Muscle of back (tissue), 13 donors: ENCODE data around the gene APRT. TPM values are rescaled to one million over a fixed set of nuclear protein-coding genes. Genes with fewer than 3 reads are reported as not detected.
A peak's percentile ranks its signal among the peaks of the same experiment; 100 is the strongest.

ENCODE experiments used
- DNase-seq, 3 donors: peaks; one replicate each; pipeline versions ENCODE4 v3.0.0 to v3.0.0-alpha.2; 2013
- long read RNA-seq, 9 donors: transcript quantifications; one replicate each; lab custom pipeline, GENCODE V29; 2026
- polyA plus RNA-seq, 10 donors: library from polyadenylated mRNA; unstranded; fragments of 120-200 nt; gene quantifications; one replicate each; pipeline ENCODE4 v1.2.1, GENCODE V29; 2013; ENCODE audit not compliant: insufficient read length in 10 of 10

Gene APRT, protein sequence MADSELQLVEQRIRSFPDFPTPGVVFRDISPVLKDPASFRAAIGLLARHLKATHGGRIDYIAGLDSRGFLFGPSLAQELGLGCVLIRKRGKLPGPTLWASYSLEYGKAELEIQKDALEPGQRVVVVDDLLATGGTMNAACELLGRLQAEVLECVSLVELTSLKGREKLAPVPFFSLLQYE
- polyA plus RNA-seq = 10 to 100 TPM; 47.8 to 75.0 (median 62.4) TPM
- long read RNA-seq, donor 1, transcript APRT-201 (5 exons, 947 nt) = major isoform, 30 of 48 reads
- long read RNA-seq, donor 1, transcript APRT-202 (5 exons, 664 nt) = minor isoform, 10 of 48 reads
- long read RNA-seq, donor 1, partial matches to known transcripts = 6 of 48 reads
- long read RNA-seq, donor 1, other reads (novel, unspliced or antisense) = 0 of 48 reads
- long read RNA-seq, donor 2, transcript APRT-202 (5 exons, 664 nt) = minor isoform, 6 of 38 reads
- long read RNA-seq, donor 2, transcript APRT-201 (5 exons, 947 nt) = major isoform, 24 of 38 reads
- long read RNA-seq, donor 2, partial matches to known transcripts = 0 of 38 reads
- long read RNA-seq, donor 2, other reads (novel, unspliced or antisense) = 5 of 38 reads
- long read RNA-seq, donor 3 = 0 reads
- long read RNA-seq, donor 4, transcript APRT-202 (5 exons, 664 nt) = minor isoform, 9 of 35 reads
- long read RNA-seq, donor 4, transcript APRT-201 (5 exons, 947 nt) = major isoform, 25 of 35 reads
- long read RNA-seq, donor 4, partial matches to known transcripts = 0 of 35 reads
- long read RNA-seq, donor 4, other reads (novel, unspliced or antisense) = 0 of 35 reads
- long read RNA-seq, donor 5, transcript APRT-201 (5 exons, 947 nt) = major isoform, 33 of 71 reads
- long read RNA-seq, donor 5, transcript APRT-202 (5 exons, 664 nt) = minor isoform, 20 of 71 reads
- long read RNA-seq, donor 5, partial matches to known transcripts = 0 of 71 reads
- long read RNA-seq, donor 5, other reads (novel, unspliced or antisense) = 12 of 71 reads
- long read RNA-seq, donor 6, transcript APRT-201 (5 exons, 947 nt) = major isoform, 34 of 72 reads
- long read RNA-seq, donor 6, transcript APRT-202 (5 exons, 664 nt) = minor isoform, 12 of 72 reads
- long read RNA-seq, donor 6, partial matches to known transcripts = 13 of 72 reads
- long read RNA-seq, donor 6, other reads (novel, unspliced or antisense) = 12 of 72 reads
- long read RNA-seq, donor 7, transcript APRT-202 (5 exons, 664 nt) = minor isoform, 7 of 41 reads
- long read RNA-seq, donor 7, transcript APRT-201 (5 exons, 947 nt) = major isoform, 27 of 41 reads
- long read RNA-seq, donor 7, partial matches to known transcripts = 0 of 41 reads
- long read RNA-seq, donor 7, other reads (novel, unspliced or antisense) = 7 of 41 reads
- long read RNA-seq, donor 8, transcript APRT-201 (5 exons, 947 nt) = major isoform, 22 of 36 reads
- long read RNA-seq, donor 8, transcript APRT-202 (5 exons, 664 nt) = minor isoform, 9 of 36 reads
- long read RNA-seq, donor 8, partial matches to known transcripts = 0 of 36 reads
- long read RNA-seq, donor 8, other reads (novel, unspliced or antisense) = 0 of 36 reads
- long read RNA-seq, donor 9, partial matches to known transcripts = 0 of 8 reads
- long read RNA-seq, donor 9, other reads (novel, unspliced or antisense) = 0 of 8 reads

- DNase-seq = peak; percentile 93 to 98 (median 95)
These were observed at the start of gene APRT for GRCh38 chr16:88811769-88812512. Gene APRT, minus strand, starts transcription at chr16:88811928. Its CDS starts 29 bp downstream, at chr16:88811899.

GRCh38 chr16:88861359-88861758, 49.6 kb upstream of the APRT start:
- DNase-seq = no peak

DNA sequence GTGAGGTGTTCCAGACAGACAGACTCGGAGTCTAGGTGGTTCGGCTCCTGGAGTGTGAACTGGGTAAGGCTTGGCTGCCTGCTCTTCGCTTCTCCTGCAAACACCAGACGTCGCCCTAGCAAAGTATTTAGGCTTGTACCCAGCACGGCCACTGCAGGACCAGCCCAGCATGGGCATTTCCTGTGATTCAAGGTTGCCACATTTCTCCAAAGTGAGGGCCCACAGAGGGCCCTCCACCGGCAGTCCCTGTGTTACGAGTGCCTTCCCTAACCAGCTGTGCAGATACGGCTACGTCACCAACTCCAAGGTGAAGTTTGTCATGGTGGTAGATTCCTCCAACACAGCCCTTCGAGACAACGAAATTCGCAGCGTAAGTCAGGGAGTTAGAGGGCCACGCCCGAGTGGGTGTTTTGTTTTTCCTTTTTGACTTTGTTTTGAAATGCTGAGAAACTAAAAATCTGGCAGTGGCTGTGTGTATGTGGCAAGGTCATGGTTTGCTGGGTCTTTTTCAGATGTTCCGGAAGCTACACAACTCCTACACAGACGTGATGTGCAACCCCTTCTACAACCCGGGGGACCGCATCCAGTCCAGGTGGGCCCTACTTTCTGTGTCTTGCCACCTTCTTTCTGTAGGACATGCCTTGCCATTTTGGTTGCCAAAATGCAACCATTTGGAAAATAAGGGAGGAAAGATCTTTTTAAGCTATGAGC, 47.8 kb upstream of the APRT start:
- no peak for DNase-seq

GRCh38 chr16:88857728-88858339, 46.1 kb upstream of the APRT start:
- DNase-seq = peak; percentile 46 to 78 (median 63)

GRCh38 chr16:88856828-88857727, 45.4 kb upstream of the APRT start, which contains the start of the genes GALNS and TRAPPC2L:
Gene GALNS, minus strand, starts transcription at chr16:88856947. Its CDS starts 70 bp downstream, at chr16:88856877.
Gene TRAPPC2L, plus strand, starts transcription at chr16:88857127. Its CDS starts 24 bp downstream, at chr16:88857151.
- peak; percentile 95 to 98 (median 97) for DNase-seq

GRCh38 chr16:88856122-88856827, 44.5 kb upstream of the APRT start:
- DNase-seq = no peak

- no peak for DNase-seq
These were observed 44.0 kb upstream of the APRT start for GRCh38 chr16:88855736-88856121.

- no peak for DNase-seq
These were observed 43.4 kb upstream of the APRT start for GRCh38 chr16:88855176-88855575.

DNA sequence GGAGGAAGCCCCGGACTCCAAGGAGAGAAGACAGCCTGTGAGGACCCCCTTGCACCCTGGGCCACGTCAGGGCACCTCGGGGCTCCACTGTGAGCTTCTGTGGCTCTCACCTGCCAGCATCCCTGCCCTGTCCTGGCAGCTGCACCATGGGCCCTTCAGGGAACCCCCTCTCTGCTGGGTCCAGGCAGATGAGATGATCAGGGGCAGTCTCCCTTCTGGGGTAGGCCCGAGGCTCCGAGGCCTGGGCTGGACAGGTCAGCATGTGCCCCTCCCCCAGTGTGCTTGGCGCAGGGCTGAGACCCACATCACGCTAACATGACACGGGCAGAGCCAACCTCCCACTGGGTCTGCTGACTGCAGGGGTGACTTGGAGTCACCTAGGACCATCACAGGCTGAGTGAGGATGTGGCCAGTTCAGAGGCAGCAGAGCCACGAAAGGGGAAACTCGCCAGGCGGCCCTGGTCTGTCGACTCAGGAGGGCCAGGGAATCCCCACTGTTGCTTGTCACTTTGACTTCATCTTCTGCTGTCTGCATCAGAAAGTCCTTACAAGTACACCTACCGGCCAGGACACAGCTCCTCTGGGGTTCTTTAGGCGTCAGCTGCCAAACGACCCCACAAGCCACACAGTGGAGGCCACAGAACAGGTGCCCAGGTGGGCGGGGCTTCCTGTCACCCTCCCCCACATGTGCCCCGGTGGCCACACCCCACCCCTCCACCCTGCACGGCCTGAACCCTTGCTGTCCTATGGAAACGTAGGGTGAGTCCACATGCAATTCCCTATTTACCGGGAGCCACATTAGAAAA, 42.8 kb upstream of the APRT start:
- no peak for DNase-seq

DNA sequence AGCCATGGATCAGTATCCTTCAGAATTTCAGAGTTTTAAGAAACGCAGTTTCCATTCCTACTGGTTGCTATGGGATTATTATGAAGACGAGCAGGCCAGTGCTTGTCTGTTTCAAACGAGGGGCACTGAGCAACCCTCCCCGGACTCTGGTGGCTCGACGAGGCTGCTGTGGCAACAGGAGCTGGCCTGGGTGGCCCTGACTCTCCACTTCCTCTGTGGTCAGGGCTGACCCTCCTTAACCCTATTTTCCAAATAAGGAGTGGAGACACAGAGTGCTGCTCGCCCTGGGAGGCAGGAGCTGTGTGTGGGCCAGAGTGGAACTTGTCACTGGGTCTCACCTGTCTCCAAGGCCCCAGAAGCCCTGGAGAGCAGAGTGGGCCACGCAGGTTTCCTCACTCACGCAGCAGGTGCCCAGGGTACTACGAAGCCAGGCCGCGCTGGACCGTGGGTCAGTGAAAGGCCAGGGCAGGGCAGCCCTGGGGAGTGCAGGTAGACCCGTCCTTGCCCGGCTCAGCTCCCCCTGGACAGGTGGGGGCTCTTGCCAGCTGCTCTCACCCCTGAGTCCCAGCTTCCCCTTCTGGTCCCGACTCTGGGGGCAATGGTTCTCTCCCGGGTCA, 41.7 kb upstream of the APRT start:
- no peak for DNase-seq

DNA sequence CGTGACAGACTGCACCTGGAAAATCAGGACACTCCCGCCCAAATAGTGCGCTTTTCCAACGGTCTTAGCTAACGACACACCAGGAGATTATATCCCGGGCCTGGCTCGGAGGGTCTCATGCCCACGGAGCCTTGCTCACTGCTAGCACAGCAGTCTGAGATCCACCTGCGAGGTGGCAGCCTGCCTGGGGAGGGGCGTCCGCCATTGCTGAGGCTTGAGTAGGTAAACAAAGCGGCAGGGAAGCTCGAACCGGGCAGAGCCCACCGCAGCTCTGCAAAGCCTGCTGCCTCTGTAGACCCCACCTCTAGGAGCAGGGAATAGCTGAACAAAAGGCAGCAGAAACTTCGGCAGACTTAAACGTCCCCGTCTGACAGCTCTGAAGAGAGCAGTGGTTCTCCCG, 39.9 kb upstream of the APRT start:
- DNase-seq = no peak

DNA sequence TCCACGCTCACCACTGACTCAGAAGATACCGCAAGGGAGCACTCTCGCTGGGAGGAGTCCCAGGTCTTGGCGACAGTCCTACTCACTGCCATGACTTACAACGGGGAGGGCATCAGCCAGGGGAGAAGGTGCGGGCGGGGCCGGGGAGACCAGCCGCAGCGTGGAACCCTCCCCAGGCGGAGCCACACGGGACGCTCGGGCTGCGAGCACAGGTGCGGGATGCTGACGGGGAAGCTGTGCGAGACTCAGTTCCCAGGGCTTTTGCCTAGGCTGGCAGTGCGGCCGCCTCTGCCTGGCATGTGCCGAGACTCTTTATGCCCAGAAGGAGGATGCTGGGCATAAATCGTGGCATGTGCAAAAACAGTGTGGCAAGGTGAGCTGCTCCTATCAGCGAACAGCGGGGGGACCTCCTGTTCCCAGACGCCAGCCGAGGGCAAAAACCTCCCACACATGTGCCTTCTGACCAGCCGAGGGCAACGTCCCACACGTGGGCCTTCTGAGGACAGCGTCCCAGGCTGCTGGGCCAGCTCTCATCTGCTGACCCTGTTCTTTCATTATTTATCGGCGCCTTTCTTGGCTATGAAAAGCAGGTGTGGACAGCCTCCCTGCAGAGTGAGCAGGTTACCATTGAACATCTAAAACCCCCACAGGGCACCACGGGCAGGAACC, 38.9 kb upstream of the APRT start:
- no peak for DNase-seq

DNA sequence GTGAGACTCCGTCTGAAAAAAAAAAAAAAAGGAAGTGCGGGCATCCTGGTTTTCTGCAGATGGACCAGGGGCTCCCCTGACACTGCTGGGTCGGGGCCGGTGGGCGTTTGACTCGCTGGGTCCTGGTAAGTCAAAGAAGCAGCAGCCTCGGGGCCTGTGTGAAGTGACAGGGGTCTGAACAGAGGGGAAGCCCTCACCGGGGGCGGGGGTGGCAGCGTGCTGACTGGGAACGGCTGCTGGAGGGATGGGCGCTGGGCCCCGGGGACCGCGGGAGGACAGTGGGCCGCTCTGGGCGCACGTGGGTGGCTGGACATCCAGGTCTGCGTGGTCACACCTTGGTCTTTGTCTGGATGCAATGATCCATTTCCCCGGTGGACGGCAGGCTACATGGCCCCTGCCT, 36.8 kb upstream of the APRT start:
- DNase-seq = no peak

DNA sequence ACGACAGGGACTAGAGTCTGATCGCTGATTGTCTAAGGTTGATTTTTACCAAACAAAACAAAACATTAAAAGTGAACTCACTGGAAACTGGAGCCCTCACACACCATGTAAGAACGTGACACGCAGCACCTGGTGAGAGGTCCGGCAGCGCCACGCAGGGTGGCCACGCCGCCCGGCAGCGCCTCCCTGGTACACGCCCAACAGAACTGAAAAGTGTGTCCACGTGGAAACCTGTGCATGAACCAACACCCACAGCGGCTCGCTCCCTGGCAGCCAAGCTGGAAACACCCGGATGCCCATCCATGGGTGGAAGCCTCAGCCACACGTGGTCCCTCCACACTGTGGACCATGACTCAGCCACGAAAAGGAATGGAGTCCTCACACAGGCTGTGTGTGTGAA, 35.9 kb upstream of the APRT start:
- no peak for DNase-seq

- DNase-seq = no peak
These were observed 34.4 kb upstream of the APRT start for GRCh38 chr16:88846088-88846487.
